GM19193 (cell line): ENCODE results near the gene PNPLA7.
A peak's percentile ranks its signal among the peaks of the same experiment; 100 is the strongest.

Experiments used
- POLR2A ChIP-seq: IDR thresholded peaks from 4 replicates; pipeline ENCODE4 v1.6.1; 2011; ENCODE audit not compliant: insufficient read depth, insufficient read length; ENCODE audit errors: extremely low read depth

PNPLA7 gene

GRCh38 chr9:137552022-137552768, 2.0 kb upstream of the PNPLA7 start:
- TF ChIP-seq POLR2A: no peak

- TF ChIP-seq POLR2A: peak; percentile 88
These were observed 1.2 kb upstream of the PNPLA7 start, which contains the start of gene MRPL41 for GRCh38 chr9:137551264-137552021. Gene MRPL41 (plus strand): TSS chr9:137551879. CDS start chr9:137552082, 203 bp downstream.

DNA sequence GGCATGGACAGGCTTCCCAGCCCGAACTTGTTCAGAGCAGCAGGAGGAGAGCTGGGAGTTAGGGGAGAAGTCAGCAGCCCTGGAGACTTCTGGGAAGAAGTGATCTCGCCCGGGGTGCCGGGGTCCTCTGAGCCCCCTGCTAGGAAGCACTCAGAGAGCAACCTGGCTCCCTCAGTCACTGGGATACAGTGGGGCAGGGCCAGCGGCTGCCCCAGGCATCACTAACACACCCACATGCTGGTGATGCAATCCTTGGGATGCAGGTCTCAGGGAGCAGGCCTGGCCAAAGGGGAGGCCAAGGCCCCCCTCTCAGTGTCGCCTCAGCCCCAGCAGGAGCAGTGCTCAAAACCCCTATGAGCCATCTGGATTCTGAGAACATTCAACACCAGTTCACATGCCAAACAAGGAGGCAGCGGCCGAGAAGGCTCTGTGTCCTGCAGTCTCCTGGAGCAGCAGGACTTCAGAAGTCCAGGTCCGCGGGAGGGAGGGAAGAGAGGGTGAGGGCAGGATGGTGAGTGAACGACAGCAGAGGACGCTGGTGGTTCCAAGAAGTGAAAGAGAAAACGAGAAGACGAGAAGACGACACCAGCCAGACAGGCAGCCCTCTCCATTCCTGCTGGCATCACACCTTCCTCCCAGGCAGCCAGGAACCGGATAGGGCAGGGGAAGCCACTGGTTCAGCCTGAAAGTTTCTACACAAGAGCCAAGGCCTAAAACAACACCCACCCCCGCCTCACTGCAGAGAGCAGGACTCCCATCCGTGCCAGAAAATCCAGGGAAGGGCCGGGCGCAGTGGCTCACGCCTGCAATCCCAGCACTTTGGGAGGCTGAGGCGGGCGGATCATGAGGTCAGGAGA, 2.3 kb downstream of the PNPLA7 start:
- TF ChIP-seq POLR2A: no peak

DNA sequence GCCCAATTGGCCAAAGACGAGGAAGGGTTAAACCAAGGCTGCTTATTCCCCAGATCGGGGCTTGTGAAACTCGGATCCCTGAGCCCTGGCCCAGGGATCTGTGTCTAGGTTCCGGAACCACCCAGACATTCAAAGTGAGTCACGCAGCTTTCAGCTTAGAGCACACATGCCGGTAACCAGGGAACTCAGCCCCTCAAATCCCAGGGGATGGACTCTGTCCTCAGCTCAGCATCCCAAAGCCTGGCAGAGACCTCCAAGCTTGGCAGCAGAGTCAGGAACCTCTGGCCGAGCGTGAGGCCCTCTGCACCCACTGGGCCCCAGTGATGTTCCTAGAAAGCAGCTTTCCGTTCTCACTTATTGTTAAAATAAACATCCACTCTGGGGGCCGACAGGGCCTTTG, 5.1 kb downstream of the PNPLA7 start:
- no peak for TF ChIP-seq POLR2A

DNA sequence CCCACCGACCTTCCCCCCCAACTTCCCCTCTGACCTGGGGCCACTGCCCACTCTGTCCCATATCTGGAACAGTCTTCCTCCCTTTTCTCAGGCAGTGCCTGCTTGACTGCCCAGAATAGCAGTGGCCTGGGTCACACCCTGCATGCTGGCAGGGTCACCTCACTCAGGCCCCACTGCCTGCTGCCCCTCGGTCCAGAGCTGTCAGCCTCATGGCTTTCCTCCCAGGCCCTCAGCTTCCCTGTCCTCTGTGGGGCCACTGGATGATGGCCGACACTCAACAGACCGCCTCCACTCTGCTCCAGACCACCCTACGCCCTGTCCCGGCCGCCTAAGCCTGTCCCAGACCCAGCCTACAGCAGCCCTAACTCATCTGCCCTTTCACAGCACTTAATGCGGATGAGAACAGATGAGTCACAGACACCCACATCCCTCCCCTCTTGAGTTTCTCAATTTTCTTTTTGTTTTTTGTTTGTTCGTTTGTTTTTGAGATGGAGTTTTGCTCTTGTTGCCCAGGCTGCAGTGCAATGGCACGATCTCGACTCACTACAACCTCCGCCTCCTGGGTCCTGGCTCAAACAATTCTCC, 5.9 kb downstream of the PNPLA7 start:
- no peak for TF ChIP-seq POLR2A

GRCh38 chr9:137543237-137543963, 6.8 kb downstream of the PNPLA7 start:
- no peak for TF ChIP-seq POLR2A

- TF ChIP-seq POLR2A: no peak
These were observed 7.7 kb downstream of the PNPLA7 start for GRCh38 chr9:137542486-137542885.

DNA sequence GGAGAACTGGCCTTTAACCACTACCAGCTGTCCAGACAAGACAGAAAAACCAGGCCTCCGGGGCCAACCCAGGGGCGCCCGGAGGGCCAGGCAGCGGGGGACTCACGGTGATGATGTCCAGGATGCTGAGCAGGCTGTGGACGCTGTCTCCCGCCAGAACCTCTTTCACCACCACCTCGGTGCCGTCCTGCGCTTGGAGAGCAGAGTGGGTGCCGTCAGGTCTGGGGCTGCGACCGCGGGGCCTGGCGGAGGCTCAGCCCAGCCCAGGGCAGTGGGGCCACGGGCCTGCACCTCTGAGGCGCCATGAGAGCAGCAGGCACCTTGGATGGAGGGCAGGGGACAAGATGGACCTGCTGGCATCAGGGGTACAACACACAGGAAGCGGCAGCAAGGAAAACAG, 9.7 kb downstream of the PNPLA7 start:
- no peak for TF ChIP-seq POLR2A

- no peak for TF ChIP-seq POLR2A
These were observed 12.1 kb downstream of the PNPLA7 start for GRCh38 chr9:137538058-137538457.

DNA sequence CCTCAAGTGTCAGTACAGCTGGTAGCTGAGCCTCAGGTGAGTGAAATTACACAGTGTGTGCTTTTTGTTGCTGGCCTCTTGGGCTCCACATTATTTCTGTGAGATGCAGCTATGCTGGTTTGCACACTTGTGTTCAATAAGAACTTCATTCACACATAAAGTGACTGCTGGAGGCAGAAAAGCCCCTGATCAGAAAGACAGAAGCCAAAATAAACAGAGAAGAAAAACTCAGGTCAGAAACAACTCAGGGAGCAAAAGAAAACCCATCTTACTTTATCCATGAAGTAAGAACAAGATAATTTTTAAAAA, 15.1 kb downstream of the PNPLA7 start:
- TF ChIP-seq POLR2A: no peak

DNA sequence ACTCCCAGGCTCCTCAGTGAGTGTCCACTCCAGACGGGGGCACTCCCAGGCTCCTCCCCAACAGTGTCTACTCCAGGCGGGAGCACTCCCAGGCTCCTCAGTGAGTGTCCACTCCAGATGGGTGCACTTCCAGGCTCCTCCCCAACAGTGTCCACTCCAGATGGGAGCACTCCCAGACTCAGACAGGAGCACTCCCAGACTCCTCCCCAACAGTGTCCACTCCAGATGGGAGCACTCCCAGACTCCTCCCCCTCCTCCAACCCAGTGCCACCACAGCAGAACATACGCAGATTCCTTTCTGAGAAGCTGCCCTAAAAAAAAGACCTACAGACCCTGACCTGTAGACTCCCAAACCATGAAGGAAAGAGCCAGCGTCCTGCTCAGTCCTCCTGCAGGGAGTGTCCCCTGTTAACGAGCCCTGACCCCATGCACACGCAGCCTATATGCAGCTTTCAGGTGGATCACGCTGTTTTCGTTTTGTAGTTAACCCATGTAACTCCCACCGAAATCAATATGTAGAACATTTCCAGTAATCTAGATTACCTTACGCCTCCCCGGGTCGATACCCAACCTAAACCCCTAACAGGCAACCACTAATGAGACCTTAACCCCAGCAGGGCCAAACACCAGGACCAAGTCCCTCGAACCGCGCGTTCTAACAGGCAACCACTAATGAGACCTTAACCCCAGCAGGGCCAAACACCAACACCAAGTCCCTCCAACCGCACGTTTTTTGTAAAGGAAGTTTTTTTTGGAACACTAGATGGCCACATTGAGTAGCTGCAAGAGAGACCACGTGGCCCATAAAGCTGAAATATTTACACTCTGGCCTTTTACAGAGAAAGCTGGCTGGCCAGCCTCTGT, 15.7 kb downstream of the PNPLA7 start:
- no peak for TF ChIP-seq POLR2A

DNA sequence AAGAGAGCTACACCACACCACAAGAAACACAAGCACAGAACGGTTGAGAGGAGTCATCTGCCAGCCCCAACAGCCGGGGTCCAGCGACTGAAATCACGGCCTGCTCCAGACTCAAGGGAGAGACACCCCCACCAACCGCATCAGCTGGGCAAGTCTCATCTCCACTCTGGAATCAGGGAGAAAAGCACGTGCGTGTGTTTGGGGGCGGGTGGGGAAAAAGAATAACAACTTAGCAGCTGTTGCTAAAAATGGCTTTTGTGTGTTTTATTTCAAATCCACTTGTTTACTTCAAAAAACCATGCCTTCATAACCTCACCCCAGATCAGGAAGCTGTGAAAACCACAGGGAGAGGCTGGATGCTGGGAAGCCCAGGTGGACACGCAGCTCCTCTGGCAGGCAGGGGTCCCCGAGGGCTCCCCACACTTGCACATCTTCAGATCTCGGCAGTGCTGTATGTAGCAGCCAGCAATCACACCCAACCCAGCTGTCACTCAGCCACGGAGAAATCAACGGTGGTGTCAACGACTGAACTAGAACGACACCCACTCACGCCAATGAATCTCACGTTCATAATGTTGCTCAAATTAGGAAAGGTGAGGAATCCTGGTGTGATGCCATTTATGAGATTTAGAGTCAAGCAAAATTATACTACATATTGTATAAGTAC, 19.0 kb downstream of the PNPLA7 start:
- no peak for TF ChIP-seq POLR2A

GRCh38 chr9:137530331-137530730, 19.9 kb downstream of the PNPLA7 start:
- no peak for TF ChIP-seq POLR2A
